Esophagus muscularis mucosa (tissue), 4 donors: ENCODE measurements around the gene SLC8B1.

Experiments used
- CTCF ChIP-seq, 3 experiments: fragments of 200-600 bp in 2 of 3; fragments of 450-650 bp in 1 of 3; sonication (generic) in 2 of 3; IDR thresholded peaks; one replicate each; pipeline ENCODE4 v1.5.1; 2017 to 2019; ENCODE audit warnings: antibody characterized with exemption in 3 of 3, mild to moderate bottlenecking in 2 of 3, moderate library complexity in 1 of 3
- EP300 ChIP-seq: sonication (generic); formaldehyde crosslinking; IDR thresholded peaks from one replicate; pipeline ENCODE4 v1.6.1; 2017; ENCODE audit warnings: antibody characterized with exemption
- POLR2A ChIP-seq: fragments of 450-650 bp; IDR thresholded peaks from one replicate; pipeline ENCODE4 v1.6.1; 2017; ENCODE audit warnings: antibody characterized with exemption, moderate library complexity, mild to moderate bottlenecking, low read depth

GRCh38 chr12:113293100-113293499 is 41.8 kb downstream of the SLC8B1 start:
- TF ChIP-seq POLR2A (no peak), CTCF (IDR thresholded peaks at IDR 0.05) (no peak), EP300 (no peak)
